Thoracic aorta (tissue), 2 donors: Measurements from ENCODE around the gene BARX2. TPM values are rescaled to one million over a fixed set of nuclear protein-coding genes. Genes with fewer than 3 reads are reported as not detected.

Source experiments
- ATAC-seq: fragments of 150-250 bp; one replicate; pipeline ENCODE4 v1.8.0; 2017; ENCODE audit warnings: low read depth; ENCODE audit not compliant: insufficient number of reproducible peaks, low FRiP score
- DNase-seq: peaks from one replicate; pipeline ENCODE4 v3.0.0-alpha.2; 2020; ENCODE audit warnings: low spot score
- H3K27ac ChIP-seq, 2 donors: fragments of 200-600 bp; sonication (generic); 1 replicate in 1 of 2; 2 replicates in 1 of 2; pipeline ENCODE4 v1.5.1; 2016; ENCODE audit warnings: mild to moderate bottlenecking in 2 of 2, moderate library complexity in 2 of 2
- H3K27me3 ChIP-seq: fragments of 200-600 bp; sonication (generic); replicated peaks from 2 replicates; pipeline ENCODE4 v1.6.0; 2016; ENCODE audit warnings: mild to moderate bottlenecking; ENCODE audit not compliant: insufficient read depth
- H3K36me3 ChIP-seq: fragments of 200-600 bp; sonication (generic); one replicate; pipeline ENCODE4 v1.5.1; 2016
- H3K4me1 ChIP-seq, 2 donors: fragments of 200-600 bp; sonication (generic); 1 replicate in 1 of 2; 2 replicates in 1 of 2; pipeline versions ENCODE4 v1.5.1 to v1.6.0; 2016; ENCODE audit warnings: low read depth in 2 of 2, mild to moderate bottlenecking in 1 of 2; ENCODE audit not compliant: control insufficient read depth in 1 of 2
- H3K4me3 ChIP-seq: fragments of 200-600 bp; sonication (generic); 2 replicates; pipeline ENCODE4 v1.5.1; 2016; ENCODE audit warnings: mild to moderate bottlenecking
- H3K9me3 ChIP-seq: fragments of 200-600 bp; sonication (generic); 2 replicates; pipeline ENCODE4 v1.5.1; 2016
- CTCF ChIP-seq: fragments of 200-600 bp; sonication (generic); IDR thresholded peaks from one replicate; pipeline ENCODE4 v1.5.1; 2019; ENCODE audit warnings: antibody characterized with exemption
- total RNA-seq, 2 donors: library from RNA; depleted of rRNA; stranded (reverse); fragments of >200 nt; gene quantifications; one replicate each; pipeline versions ENCODE4 v1.1.0 to v1.2.3, GENCODE V29; 2016

The BARX2 gene
- total RNA-seq, 2 donors from 2014 or later = not detected

- no peak for DNase-seq
- no peak overlapping the region for H3K27ac ChIP-seq
- no peak overlapping the region for H3K4me3 ChIP-seq
- no peak for TF ChIP-seq CTCF
- no peak for ATAC-seq
- no peaks in the 10 kb centered on the region for H3K36me3 ChIP-seq
- no peaks in the 10 kb centered on the region for H3K9me3 ChIP-seq
- no peaks in the 10 kb centered on the region for H3K27me3 ChIP-seq
- H3K4me1 ChIP-seq = no peaks in the 10 kb centered on the region
These were observed 114.4 kb downstream of the BARX2 start for GRCh38 chr11:129490004-129490403.

- DNase-seq = no peak
- no peaks in the 10 kb centered on the region for H3K9me3 ChIP-seq
- no peaks in the 10 kb centered on the region for H3K27me3 ChIP-seq
- no peak for TF ChIP-seq CTCF
- H3K27ac ChIP-seq = no peak overlapping the region
- no peaks in the 10 kb centered on the region for H3K4me1 ChIP-seq
- ATAC-seq = no peak
- H3K36me3 ChIP-seq = no peaks in the 10 kb centered on the region
- no peak overlapping the region for H3K4me3 ChIP-seq
These were observed 118.1 kb downstream of the BARX2 start for GRCh38 chr11:129493746-129494145.

Other genes with a start within 250 kb of the BARX2 start
- gene ARHGAP32, start 183.5 kb upstream of the BARX2 start, total RNA-seq = 10 to 100 TPM in 1 of 2 donors, 1 to 10 TPM in 1; 7.9 to 13.8 TPM